ENCODE results near the gene NAV2. TPM values are rescaled to one million over a fixed set of nuclear protein-coding genes. Genes with fewer than 3 reads are reported as not detected.

Gene NAV2
- total RNA-seq, 1 experiment from 2014 or later, result 63.5 TPM

DNA sequence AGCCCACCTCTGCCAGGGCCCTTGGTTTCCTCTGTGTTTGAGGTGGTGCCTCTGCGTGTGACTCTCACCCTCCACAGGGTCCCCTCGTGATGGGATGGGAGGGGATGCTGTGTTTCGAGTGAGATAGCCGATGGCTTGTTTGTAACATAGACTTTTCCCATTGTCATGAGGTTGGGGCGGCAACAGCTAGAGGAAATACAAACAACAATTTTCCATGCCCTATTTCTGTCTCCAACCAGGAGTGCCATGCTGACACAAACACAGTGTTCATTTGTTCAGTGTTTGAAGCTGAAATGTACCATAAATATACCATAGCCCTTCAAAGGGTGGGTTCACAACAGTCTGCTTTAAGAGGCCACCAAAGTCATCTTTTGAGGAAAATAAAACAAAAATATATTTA, 19.5 kb upstream of the NAV2 start:
- Histone ChIP-seq H3K4me1 (no peaks in the 10 kb centered on the region), H3K9me3 (0 out of 2 replicates have a peak, but pooled peaks cover 3% of the 10 kb centered on the region), H3K27me3 (replicated peaks; ENCODE audit: control insufficient read depth, insufficient read depth, low read length) (0 out of 2 replicates have a peak, but pooled peaks cover 2% of the 10 kb centered on the region), H3K4me3 (ENCODE audit: low read depth, low read length) (no peak overlapping the region), H3K36me3 (ENCODE audit: control insufficient read depth, insufficient read depth, low read length) (no peaks in the 10 kb centered on the region)
- ChIA-PET CTCF (interaction anchor here (0.6 kb wide), 1 partner anchor 383 kb away, joined by 3 read pairs; no protein-coding TSS in a partner anchor), POLR2A (no interaction called here)
- DNase-seq, result no peak
- no TSS peak for BruUV-seq (replicated peaks)
- intact Hi-C loops (cut with micrococcal nuclease; ENCODE audit: unreplicated experiment), result no loop called here
- Mint-ChIP-seq H3K36me3 (ENCODE audit: insufficient read depth, unreplicated experiment) (no peaks in the 10 kb centered on the region), H3K27ac (ENCODE audit: unreplicated experiment) (no peak overlapping the region), H3K9me3 (ENCODE audit: unreplicated experiment) (no peaks in the 10 kb centered on the region), H3K4me1 (ENCODE audit: low read depth, unreplicated experiment) (no peaks in the 10 kb centered on the region), H3K4me3 (ENCODE audit: unreplicated experiment) (no peak overlapping the region), H3K27me3 (ENCODE audit: insufficient read depth, unreplicated experiment) (peaks cover 19% of the 10 kb centered on the region)
- TF ChIP-seq, protein P1, sequence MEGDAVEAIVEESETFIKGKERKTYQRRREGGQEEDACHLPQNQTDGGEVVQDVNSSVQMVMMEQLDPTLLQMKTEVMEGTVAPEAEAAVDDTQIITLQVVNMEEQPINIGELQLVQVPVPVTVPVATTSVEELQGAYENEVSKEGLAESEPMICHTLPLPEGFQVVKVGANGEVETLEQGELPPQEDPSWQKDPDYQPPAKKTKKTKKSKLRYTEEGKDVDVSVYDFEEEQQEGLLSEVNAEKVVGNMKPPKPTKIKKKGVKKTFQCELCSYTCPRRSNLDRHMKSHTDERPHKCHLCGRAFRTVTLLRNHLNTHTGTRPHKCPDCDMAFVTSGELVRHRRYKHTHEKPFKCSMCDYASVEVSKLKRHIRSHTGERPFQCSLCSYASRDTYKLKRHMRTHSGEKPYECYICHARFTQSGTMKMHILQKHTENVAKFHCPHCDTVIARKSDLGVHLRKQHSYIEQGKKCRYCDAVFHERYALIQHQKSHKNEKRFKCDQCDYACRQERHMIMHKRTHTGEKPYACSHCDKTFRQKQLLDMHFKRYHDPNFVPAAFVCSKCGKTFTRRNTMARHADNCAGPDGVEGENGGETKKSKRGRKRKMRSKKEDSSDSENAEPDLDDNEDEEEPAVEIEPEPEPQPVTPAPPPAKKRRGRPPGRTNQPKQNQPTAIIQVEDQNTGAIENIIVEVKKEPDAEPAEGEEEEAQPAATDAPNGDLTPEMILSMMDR (IDR thresholded peaks at IDR 0.05; ENCODE audit: insufficient read depth in 1 of 2, low read depth in 1 of 2, low read length in 1 of 2, severe bottlenecking in 1 of 2, unreplicated experiment in 1 of 2), result no peak

DNA sequence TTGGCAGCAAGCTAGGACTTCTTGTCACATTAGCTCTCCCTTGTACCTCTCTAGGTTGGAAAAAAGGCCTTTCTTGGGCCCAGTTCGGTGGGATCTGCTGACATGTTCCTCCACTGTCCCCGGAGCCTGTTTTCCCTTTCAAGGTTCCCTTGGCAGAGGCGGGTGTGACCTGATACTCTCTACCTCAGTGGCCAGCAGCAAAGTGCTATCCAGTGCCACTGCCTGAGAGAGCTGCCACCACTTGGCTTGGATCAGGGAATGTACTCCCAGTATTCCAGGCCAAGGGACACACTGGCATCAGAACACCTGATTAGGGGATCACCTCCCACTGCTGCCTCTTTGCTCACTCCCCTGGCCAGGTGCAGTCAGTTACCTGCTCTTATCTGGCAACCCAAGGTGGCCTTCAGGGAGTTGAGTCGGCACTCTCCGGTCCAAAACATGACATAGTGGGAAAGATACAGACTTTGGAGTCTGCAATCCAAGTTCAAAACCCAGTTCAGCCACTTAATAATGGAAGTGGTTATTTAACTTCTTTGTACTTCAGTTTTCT, 17.8 kb upstream of the NAV2 start:
- no peak for DNase-seq
- Histone ChIP-seq H3K27me3 (replicated peaks; ENCODE audit: control insufficient read depth, insufficient read depth, low read length) (0 out of 2 replicates have a peak, but pooled peaks cover 2% of the 10 kb centered on the region), H3K4me1 (no peaks in the 10 kb centered on the region), H3K4me3 (ENCODE audit: low read depth, low read length) (no peak overlapping the region), H3K36me3 (ENCODE audit: control insufficient read depth, insufficient read depth, low read length) (no peaks in the 10 kb centered on the region), H3K9me3 (0 out of 2 replicates have a peak, but pooled peaks cover 3% of the 10 kb centered on the region)
- TF ChIP-seq, protein P1 (IDR thresholded peaks at IDR 0.05; ENCODE audit: insufficient read depth in 1 of 2, low read depth in 1 of 2, low read length in 1 of 2, severe bottlenecking in 1 of 2, unreplicated experiment in 1 of 2), result no peak
- Mint-ChIP-seq H3K4me1 (ENCODE audit: low read depth, unreplicated experiment) (no peaks in the 10 kb centered on the region), H3K9me3 (ENCODE audit: unreplicated experiment) (no peaks in the 10 kb centered on the region), H3K27ac (ENCODE audit: unreplicated experiment) (no peak overlapping the region), H3K27me3 (ENCODE audit: insufficient read depth, unreplicated experiment) (peaks cover 15% of the 10 kb centered on the region), H3K4me3 (ENCODE audit: unreplicated experiment) (no peak overlapping the region), H3K36me3 (ENCODE audit: insufficient read depth, unreplicated experiment) (no peaks in the 10 kb centered on the region)
- no TSS peak for BruUV-seq (replicated peaks)
- intact Hi-C loops (cut with micrococcal nuclease; ENCODE audit: unreplicated experiment), result no loop called here
- POLR2A ChIA-PET, result no interaction called here
- CTCF ChIA-PET, result no interaction called here

DNA sequence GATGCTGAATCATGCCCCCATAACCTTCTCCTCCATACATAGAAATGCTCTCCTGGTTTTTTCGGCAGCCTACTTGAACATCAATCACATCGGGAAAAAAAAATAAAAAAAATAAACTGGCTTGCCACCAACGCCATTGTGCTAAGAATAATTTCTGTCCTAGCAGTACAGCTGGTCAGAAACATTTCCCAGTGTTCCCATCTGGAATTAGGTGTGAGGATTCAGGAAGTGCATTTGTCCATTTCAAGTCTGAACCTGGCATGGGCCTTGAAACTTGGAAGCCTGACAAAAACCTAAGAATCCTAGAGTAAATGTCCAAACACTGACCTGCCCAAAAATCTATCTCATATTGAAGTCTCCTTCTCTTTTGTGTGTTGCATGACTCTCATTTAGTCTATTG, 16.6 kb upstream of the NAV2 start:
- Mint-ChIP-seq H3K4me1 (ENCODE audit: low read depth, unreplicated experiment) (no peaks in the 10 kb centered on the region), H3K4me3 (ENCODE audit: unreplicated experiment) (no peak overlapping the region), H3K9me3 (ENCODE audit: unreplicated experiment) (no peaks in the 10 kb centered on the region), H3K27ac (ENCODE audit: unreplicated experiment) (no peak overlapping the region), H3K27me3 (ENCODE audit: insufficient read depth, unreplicated experiment) (peaks cover 12% of the 10 kb centered on the region), H3K36me3 (ENCODE audit: insufficient read depth, unreplicated experiment) (no peaks in the 10 kb centered on the region)
- H3K36me3 ChIP-seq (ENCODE audit: control insufficient read depth, insufficient read depth, low read length), result no peaks in the 10 kb centered on the region
- DNase-seq, result no peak
- BruUV-seq (replicated peaks), result no TSS peak
- CTCF ChIA-PET, result no interaction called here
- 0 out of 2 replicates have a peak, but pooled peaks cover 3% of the 10 kb centered on the region for H3K9me3 ChIP-seq
- intact Hi-C loops (cut with micrococcal nuclease; ENCODE audit: unreplicated experiment), result no loop called here
- POLR2A ChIA-PET, result no interaction called here
- H3K4me3 ChIP-seq (ENCODE audit: low read depth, low read length), result no peak overlapping the region
- TF ChIP-seq, protein P1 (IDR thresholded peaks at IDR 0.05; ENCODE audit: insufficient read depth in 1 of 2, low read depth in 1 of 2, low read length in 1 of 2, severe bottlenecking in 1 of 2, unreplicated experiment in 1 of 2), result no peak
- H3K27me3 ChIP-seq (replicated peaks; ENCODE audit: control insufficient read depth, insufficient read depth, low read length), result 0 out of 2 replicates have a peak, but pooled peaks cover 2% of the 10 kb centered on the region
- no peaks in the 10 kb centered on the region for H3K4me1 ChIP-seq
